ENCODE measurements around the gene OBP2A.
"Not testable (repeated sequence)": the region's sequence is repeated elsewhere in the genome, so short reads cannot be mapped to it uniquely, and the experiment has no call there.

The OBP2A gene

DNA sequence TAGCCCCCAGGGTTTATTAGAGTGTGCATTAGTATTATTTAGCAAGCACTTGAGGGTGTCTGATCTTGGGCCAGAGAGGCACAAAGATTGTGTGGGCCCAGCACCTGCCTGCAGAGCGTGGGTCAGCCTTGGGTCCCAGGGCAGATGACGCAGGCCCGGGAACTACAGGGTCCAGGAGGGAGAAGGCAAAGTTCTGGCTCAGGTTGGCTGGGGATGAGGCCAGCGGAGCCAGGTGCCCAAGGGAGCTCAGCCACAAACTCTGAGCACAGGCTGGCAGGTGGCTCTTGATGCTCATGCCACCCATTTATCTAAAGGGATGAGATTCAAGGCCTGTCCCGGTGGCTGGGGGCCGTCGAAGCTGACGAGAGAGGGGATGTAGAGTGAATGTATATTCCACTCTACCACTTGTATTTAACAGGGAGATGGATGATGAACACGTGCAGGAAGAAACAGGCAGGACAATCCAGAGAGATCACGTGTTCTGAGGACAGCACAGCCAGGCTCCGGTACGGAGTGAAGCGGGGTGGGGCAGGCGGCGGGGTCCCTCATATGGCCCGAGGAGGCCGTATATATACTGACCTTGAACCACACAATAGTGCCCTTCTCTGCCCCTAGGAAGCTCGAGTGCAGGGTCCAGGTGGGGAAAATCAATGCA is 818 bp upstream of the OBP2A start:
- H3K4me2 ChIP-seq = no peak overlapping the region

DNA sequence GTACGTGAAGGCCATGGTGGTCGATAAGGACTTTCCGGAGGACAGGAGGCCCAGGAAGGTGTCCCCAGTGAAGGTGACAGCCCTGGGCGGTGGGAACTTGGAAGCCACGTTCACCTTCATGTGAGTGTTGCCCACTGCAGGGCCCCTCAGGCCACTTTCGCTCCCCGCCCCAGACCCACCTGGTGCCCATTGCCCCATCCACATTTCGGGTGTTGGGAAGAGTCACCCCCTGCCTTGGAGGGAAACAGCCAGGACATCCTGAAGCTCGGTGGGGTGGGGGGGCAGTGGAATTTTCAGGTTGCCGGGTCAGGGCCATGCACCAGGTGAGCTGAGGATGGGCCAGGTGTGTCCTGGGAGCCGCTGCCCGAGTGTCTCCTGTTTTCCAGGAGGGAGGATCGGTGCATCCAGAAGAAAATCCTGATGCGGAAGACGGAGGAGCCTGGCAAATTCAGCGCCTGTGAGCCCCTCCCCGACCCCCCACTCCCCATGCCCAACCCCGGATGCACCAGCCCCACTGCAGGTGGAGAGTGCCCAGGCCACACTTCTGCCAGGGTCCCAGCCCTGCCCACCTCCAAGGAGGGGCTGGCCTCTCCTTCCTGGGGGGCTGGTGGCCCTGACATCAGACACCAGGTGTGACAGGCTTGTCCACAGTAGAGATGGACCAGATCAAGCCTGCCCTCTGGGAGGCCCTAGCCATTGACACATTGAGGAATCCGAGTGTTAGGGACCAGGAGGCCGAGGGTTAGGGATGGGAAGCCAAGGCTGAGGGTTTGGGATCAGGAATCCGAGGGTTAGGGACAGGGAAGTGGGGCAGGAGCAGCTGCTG is 1.1 kb downstream of the OBP2A start:
- not testable (repeated sequence) for H3K27ac ChIP-seq, H3K9me3 ChIP-seq, H3K27me3 ChIP-seq, H4K20me1 ChIP-seq, H3K36me3 ChIP-seq, H3K4me2 ChIP-seq, H3K9ac ChIP-seq, H3K4me3 ChIP-seq
- peaks cover 21% of the 10 kb centered on the region for H3K4me1 ChIP-seq

More for the DNA sequence above, 818 bp upstream of the OBP2A start:
- TF ChIP-seq Cebpa-rat (IDR thresholded peaks at IDR 0.05) = no peak
- no peak overlapping the region for H3K27ac ChIP-seq
- H3K4me1 ChIP-seq = peaks cover 10% of the 10 kb centered on the region
- no peaks in the 10 kb centered on the region for H4K20me1 ChIP-seq
- H3K36me3 ChIP-seq = no peaks in the 10 kb centered on the region
- H3K27me3 ChIP-seq = no peaks in the 10 kb centered on the region
- H3K4me3 ChIP-seq = no peak overlapping the region
- H3K9ac ChIP-seq = no peak overlapping the region
- no peaks in the 10 kb centered on the region for H3K9me3 ChIP-seq

DNA sequence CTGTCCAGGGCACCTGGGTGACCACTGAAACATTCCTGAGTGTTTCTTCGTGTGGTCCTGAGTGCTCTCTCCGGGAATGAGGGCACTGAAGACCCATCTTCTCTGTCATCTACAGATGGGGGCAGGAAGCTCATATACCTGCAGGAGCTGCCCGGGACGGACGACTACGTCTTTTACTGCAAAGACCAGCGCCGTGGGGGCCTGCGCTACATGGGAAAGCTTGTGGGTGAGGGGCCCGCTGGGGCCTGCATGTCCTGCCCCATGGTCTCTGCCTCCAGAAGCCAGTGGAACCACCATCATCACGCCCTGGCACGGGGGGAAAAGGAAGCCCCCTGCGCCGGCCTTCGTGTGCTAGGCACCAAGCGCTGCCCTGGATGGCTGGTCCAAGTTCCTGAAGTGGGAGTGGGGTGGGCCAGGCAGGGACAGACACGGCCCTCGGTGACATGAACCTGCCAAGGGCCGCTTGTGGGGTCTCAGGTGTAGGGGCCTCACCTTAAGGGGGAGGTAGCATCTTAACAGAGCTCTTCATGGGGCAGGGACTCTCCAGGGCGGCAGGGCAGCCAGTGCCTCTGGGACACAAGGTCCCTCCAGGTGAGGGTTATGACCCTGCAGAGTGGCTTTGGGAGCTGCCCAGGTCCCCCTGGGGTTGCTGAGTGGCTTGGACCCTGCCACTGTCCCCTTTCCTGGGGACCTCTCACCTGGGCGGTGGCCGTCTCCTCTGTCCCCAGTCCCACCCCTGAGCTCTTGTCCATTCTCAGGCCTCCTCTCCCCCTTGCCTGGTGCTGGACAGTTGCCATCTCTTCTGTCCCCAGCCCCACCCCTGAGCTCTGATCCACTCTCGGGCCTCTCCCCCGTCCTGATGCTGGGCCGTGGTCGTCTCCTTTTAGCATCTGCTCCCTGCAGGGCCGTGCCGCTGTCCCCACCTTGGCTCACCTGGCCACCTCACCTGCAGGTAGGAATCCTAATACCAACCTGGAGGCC is 2.1 kb downstream of the OBP2A start:
- Histone ChIP-seq H3K4me1 (peaks cover 28% of the 10 kb centered on the region), H3K27me3 (no peaks in the 10 kb centered on the region), H3K9me3 (no peaks in the 10 kb centered on the region), H3K9ac (no peak overlapping the region), H3K27ac (no peak overlapping the region), H3K4me2 (no peak overlapping the region), H3K36me3 (no peaks in the 10 kb centered on the region), H3K4me3 (no peak overlapping the region), H4K20me1 (no peaks in the 10 kb centered on the region)
- no peak for TF ChIP-seq Cebpa-rat (IDR thresholded peaks at IDR 0.05)

- H3K9me3 ChIP-seq, H3K27me3 ChIP-seq, H3K9ac ChIP-seq, H4K20me1 ChIP-seq, H3K4me3 ChIP-seq, H3K27ac ChIP-seq, H3K36me3 ChIP-seq: not testable (repeated sequence)
- H3K4me2 ChIP-seq = peak overlapping the region; percentile 82
- peaks cover 28% of the 10 kb centered on the region for H3K4me1 ChIP-seq
Measured at GRCh38 chr9:135549478-135550343, 3.8 kb downstream of the OBP2A start.

- Histone ChIP-seq H3K27ac (no peak overlapping the region), H3K9me3 (no peaks in the 10 kb centered on the region), H4K20me1 (no peaks in the 10 kb centered on the region), H3K27me3 (no peaks in the 10 kb centered on the region), H3K36me3 (no peaks in the 10 kb centered on the region), H3K4me3 (no peak overlapping the region), H3K4me1 (peaks cover 28% of the 10 kb centered on the region), H3K9ac (no peak overlapping the region), H3K4me2 (peak overlapping the region; percentile 82)
- no peak for TF ChIP-seq Cebpa-rat (IDR thresholded peaks at IDR 0.05)
Measured at GRCh38 chr9:135550344-135550918, 4.5 kb downstream of the OBP2A start.

DNA sequence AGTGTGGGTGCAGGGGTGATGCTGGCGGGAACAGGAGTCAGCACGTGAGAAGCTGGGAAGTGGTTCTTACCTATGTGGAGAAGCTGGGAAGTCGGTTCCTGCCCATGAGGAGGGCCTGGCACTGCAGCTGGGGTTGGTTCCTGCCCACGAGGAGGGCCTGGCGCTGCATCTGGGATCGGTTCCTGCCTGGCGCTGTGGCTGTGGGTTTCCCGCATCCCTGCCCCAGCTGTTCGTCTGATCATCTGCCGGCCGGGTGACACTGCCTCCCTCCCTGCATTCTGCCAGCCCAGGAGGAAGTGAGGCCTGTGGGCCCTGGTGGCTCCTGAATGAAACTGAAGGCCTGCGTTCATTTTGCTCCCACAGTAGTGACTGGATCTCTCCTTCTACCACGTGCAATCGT is 5.1 kb downstream of the OBP2A start:
- Histone ChIP-seq H3K27ac (peak overlapping the region; percentile 49; the same call in 1 of the 2 replicates), H3K27me3 (no peaks in the 10 kb centered on the region), H3K4me1 (peaks cover 28% of the 10 kb centered on the region), H4K20me1 (no peaks in the 10 kb centered on the region), H3K36me3 (no peaks in the 10 kb centered on the region), H3K4me3 (no peak overlapping the region), H3K4me2 (peak overlapping the region; percentile 82), H3K9ac (no peak overlapping the region), H3K9me3 (no peaks in the 10 kb centered on the region)
- TF ChIP-seq Cebpa-rat (IDR thresholded peaks at IDR 0.05) = no peak

DNA sequence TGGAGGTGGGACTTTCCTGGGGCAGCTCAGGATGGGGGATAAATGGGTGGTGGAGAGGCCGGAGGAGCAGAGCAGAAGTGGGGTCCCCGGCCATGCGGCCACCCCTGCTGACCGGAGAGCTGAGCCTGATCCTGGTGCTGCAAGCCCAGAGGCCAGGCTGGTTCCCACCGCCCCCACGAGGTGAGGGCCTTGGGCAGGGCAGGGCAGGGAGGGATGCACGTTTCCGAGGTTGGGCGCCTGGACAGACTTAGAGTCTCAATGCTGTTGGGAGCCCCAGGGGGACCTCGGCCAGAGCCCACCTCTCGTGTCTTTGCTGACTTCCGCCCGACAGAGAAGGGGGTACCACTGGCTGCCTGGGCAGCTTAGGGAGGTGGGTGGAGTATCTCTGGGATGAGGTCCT is 5.5 kb downstream of the OBP2A start:
- Histone ChIP-seq H3K4me2 (peak overlapping the region; percentile 82), H3K27ac (peak overlapping the region; percentile 49; the same call in 1 of the 2 replicates), H3K4me1 (peaks cover 28% of the 10 kb centered on the region), H3K4me3 (no peak overlapping the region), H3K9me3 (no peaks in the 10 kb centered on the region), H3K9ac (no peak overlapping the region), H3K36me3 (no peaks in the 10 kb centered on the region), H4K20me1 (no peaks in the 10 kb centered on the region), H3K27me3 (no peaks in the 10 kb centered on the region)
- no peak for TF ChIP-seq Cebpa-rat (IDR thresholded peaks at IDR 0.05)

GRCh38 chr9:135552021-135552697 is 6.2 kb downstream of the OBP2A start:
- no peak for TF ChIP-seq Cebpa-rat (IDR thresholded peaks at IDR 0.05)

More at GRCh38 chr9:135552021-135552697, 6.2 kb downstream of the OBP2A start:
- Histone ChIP-seq H4K20me1 (no peaks in the 10 kb centered on the region), H3K27me3 (no peaks in the 10 kb centered on the region), H3K9ac (no peak overlapping the region), H3K4me3 (no peak overlapping the region), H3K4me2 (peak overlapping the region; percentile 82), H3K4me1 (peaks cover 28% of the 10 kb centered on the region), H3K36me3 (no peaks in the 10 kb centered on the region), H3K9me3 (no peaks in the 10 kb centered on the region), H3K27ac (peak overlapping the region; percentile 38; the same call in 1 of the 2 replicates)

Data from BLaER1 (cell line).